HG03439 (cell line): Measurements from ENCODE around the gene EYS.
"Not testable (repeated sequence)": the region's sequence is repeated elsewhere in the genome, so short reads cannot be mapped to it uniquely, and the experiment has no call there.

Source experiments
- ATAC-seq: cut with Tn5 transposase; IDR thresholded peaks from one replicate; pipeline ENCODE4 v1.9.1; 2021; ENCODE audit warnings: mild to moderate bottlenecking, moderate library complexity; ENCODE audit not compliant: unreplicated experiment

The EYS gene

GRCh38 chr6:64030950-64031618 is 1675.9 kb downstream of the EYS start:
- ATAC-seq = not testable (repeated sequence)

- no peak for ATAC-seq
These were observed 1683.3 kb downstream of the EYS start for GRCh38 chr6:64023693-64024092.

GRCh38 chr6:64014595-64014994 is 1692.4 kb downstream of the EYS start:
- ATAC-seq = no peak

- ATAC-seq = no peak
These were observed 1694.0 kb downstream of the EYS start for GRCh38 chr6:64013011-64013410.

GRCh38 chr6:64012351-64013001 is 1694.5 kb downstream of the EYS start:
- ATAC-seq = no peak

- ATAC-seq = no peak
These were observed 1696.4 kb downstream of the EYS start for GRCh38 chr6:64010666-64011065.

- no peak for ATAC-seq
These were observed 1697.0 kb downstream of the EYS start for GRCh38 chr6:64010010-64010409.

- no peak for ATAC-seq
These were observed 1700.8 kb downstream of the EYS start for GRCh38 chr6:64006246-64006645.

GRCh38 chr6:64000818-64001491 is 1706.1 kb downstream of the EYS start:
- no peak for ATAC-seq

GRCh38 chr6:63999613-64000012 is 1707.4 kb downstream of the EYS start:
- no peak for ATAC-seq

- no peak for ATAC-seq
These were observed 1708.0 kb downstream of the EYS start for GRCh38 chr6:63998991-63999390.

GRCh38 chr6:63997734-63998133 is 1709.3 kb downstream of the EYS start:
- no peak for ATAC-seq

GRCh38 chr6:63997221-63997620 is 1709.8 kb downstream of the EYS start:
- no peak for ATAC-seq

GRCh38 chr6:63985223-63985622 is 1721.8 kb downstream of the EYS start:
- no peak for ATAC-seq

GRCh38 chr6:63975699-63976098 is 1731.3 kb downstream of the EYS start:
- ATAC-seq = no peak

GRCh38 chr6:63968650-63969049 is 1738.4 kb downstream of the EYS start:
- no peak for ATAC-seq

- no peak for ATAC-seq
These were observed 1742.7 kb downstream of the EYS start for GRCh38 chr6:63964366-63964765.

- no peak for ATAC-seq
These were observed 1743.2 kb downstream of the EYS start for GRCh38 chr6:63963769-63964315.

GRCh38 chr6:63953336-63954021 is 1753.5 kb downstream of the EYS start:
- ATAC-seq = not testable (repeated sequence)

- ATAC-seq = no peak
These were observed 1759.1 kb downstream of the EYS start for GRCh38 chr6:63947792-63948529.

GRCh38 chr6:63945987-63946386 is 1761.0 kb downstream of the EYS start:
- ATAC-seq = no peak
